K562 (cell line): ENCODE measurements around the gene SPOCK2.

ENCODE experiments used
- FOXA1 ChIP-seq: fragments of 450-650 bp; IDR thresholded peaks from 2 replicates; pipeline ENCODE4 v1.6.1; 2016; ENCODE audit warnings: mild to moderate bottlenecking, borderline replicate concordance
- ZNF143 ChIP-seq: sonication (generic); formaldehyde crosslinking; IDR thresholded peaks from 2 replicates; pipeline ENCODE4 v1.9.0; 2022; ENCODE audit warnings: mild to moderate bottlenecking, missing genetic modification reagents
- TF ChIP-seq, protein P1 (sequence below), 3 experiments: IDR thresholded peaks in 2 of 3; conservative IDR thresholded peaks in 1 of 3; 2 replicates each; pipeline ENCODE4 v1.5.1; 2011 to 2012; ENCODE audit warnings: low read length in 3 of 3, mild to moderate bottlenecking in 3 of 3, control low read depth in 2 of 3, improper control_type of control experiment in 1 of 3, inconsistent platforms in 1 of 3, low read depth in 1 of 3, mixed read lengths in 1 of 3, moderate library complexity in 1 of 3; ENCODE audit not compliant: insufficient read depth in 2 of 3

GRCh38 chr10:72058347-72058898, 29.9 kb downstream of the SPOCK2 start:
- TF ChIP-seq, protein P1, sequence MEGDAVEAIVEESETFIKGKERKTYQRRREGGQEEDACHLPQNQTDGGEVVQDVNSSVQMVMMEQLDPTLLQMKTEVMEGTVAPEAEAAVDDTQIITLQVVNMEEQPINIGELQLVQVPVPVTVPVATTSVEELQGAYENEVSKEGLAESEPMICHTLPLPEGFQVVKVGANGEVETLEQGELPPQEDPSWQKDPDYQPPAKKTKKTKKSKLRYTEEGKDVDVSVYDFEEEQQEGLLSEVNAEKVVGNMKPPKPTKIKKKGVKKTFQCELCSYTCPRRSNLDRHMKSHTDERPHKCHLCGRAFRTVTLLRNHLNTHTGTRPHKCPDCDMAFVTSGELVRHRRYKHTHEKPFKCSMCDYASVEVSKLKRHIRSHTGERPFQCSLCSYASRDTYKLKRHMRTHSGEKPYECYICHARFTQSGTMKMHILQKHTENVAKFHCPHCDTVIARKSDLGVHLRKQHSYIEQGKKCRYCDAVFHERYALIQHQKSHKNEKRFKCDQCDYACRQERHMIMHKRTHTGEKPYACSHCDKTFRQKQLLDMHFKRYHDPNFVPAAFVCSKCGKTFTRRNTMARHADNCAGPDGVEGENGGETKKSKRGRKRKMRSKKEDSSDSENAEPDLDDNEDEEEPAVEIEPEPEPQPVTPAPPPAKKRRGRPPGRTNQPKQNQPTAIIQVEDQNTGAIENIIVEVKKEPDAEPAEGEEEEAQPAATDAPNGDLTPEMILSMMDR (IDR thresholded peaks at IDR 0.05 in 2 of 3, conservative IDR thresholded peaks at IDR 0.05 in 1 of 3; ENCODE audit: insufficient read depth in 2 of 3, low read depth in 1 of 3, low read length in 3 of 3) = 0 out of 6 replicates have a peak, but pooled peaks of 1 of the 3 experiments have one; percentile 4
- TF ChIP-seq ZNF143 (no peak), FOXA1 (no peak)
